Measurements from ENCODE around the gene CMIP. TPM values are rescaled to one million over a fixed set of nuclear protein-coding genes. Genes with fewer than 3 reads are reported as not detected.

The CMIP gene
- total RNA-seq, 1 experiment from 2014 or later = 68.0 TPM

DNA sequence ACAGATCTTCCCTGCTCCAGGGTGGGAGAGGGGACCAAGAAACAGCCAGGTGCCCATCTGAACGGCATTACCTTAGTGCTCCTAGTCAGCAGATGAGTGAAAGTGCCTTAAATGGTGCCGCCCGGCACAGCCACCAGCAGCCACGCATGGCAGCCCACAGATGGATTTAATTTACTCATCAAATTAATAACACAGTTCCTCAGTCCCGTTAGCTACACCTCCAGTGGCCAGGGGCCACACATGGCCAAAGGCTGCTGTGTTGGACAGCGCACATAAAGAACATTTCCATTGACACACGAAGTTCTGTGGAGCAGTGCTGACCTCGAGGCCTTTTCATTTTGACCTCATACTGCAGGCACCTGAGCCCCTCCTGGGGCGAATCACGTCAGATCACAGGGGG is 166.3 kb downstream of the CMIP start:
- H3K4me1 Mint-ChIP-seq (ENCODE audit: low read depth, unreplicated experiment) = peaks cover 6% of the 10 kb centered on the region
- POLR2A ChIA-PET = no interaction called here
- TF ChIP-seq, protein P1, sequence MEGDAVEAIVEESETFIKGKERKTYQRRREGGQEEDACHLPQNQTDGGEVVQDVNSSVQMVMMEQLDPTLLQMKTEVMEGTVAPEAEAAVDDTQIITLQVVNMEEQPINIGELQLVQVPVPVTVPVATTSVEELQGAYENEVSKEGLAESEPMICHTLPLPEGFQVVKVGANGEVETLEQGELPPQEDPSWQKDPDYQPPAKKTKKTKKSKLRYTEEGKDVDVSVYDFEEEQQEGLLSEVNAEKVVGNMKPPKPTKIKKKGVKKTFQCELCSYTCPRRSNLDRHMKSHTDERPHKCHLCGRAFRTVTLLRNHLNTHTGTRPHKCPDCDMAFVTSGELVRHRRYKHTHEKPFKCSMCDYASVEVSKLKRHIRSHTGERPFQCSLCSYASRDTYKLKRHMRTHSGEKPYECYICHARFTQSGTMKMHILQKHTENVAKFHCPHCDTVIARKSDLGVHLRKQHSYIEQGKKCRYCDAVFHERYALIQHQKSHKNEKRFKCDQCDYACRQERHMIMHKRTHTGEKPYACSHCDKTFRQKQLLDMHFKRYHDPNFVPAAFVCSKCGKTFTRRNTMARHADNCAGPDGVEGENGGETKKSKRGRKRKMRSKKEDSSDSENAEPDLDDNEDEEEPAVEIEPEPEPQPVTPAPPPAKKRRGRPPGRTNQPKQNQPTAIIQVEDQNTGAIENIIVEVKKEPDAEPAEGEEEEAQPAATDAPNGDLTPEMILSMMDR (IDR thresholded peaks at IDR 0.05; ENCODE audit: insufficient read depth in 1 of 2, low read depth in 1 of 2, low read length in 1 of 2, severe bottlenecking in 1 of 2, unreplicated experiment in 1 of 2) = no peak
- CTCF ChIA-PET = no interaction called here
- no TSS peak for BruUV-seq (replicated peaks)
- H3K9me3 Mint-ChIP-seq (ENCODE audit: unreplicated experiment) = no peaks in the 10 kb centered on the region
- Histone ChIP-seq H3K9me3 (no peaks in the 10 kb centered on the region), H3K36me3 (ENCODE audit: control insufficient read depth, insufficient read depth, low read length) (peaks cover 1% of the 10 kb centered on the region; the same call in 1 of the 2 replicates), H3K27me3 (replicated peaks; ENCODE audit: control insufficient read depth, insufficient read depth, low read length) (no peaks in the 10 kb centered on the region), H3K4me3 (ENCODE audit: low read depth, low read length) (no peak overlapping the region), H3K4me1 (no peaks in the 10 kb centered on the region)
- H3K4me3 Mint-ChIP-seq (ENCODE audit: unreplicated experiment) = no peak overlapping the region
- intact Hi-C loops (cut with micrococcal nuclease; ENCODE audit: unreplicated experiment) = no loop called here
- DNase-seq = no peak
- H3K27ac Mint-ChIP-seq (ENCODE audit: unreplicated experiment) = no peak overlapping the region
- H3K36me3 Mint-ChIP-seq (ENCODE audit: insufficient read depth, unreplicated experiment) = peaks cover 22% of the 10 kb centered on the region
- no peaks in the 10 kb centered on the region for H3K27me3 Mint-ChIP-seq (ENCODE audit: insufficient read depth, unreplicated experiment)

DNA sequence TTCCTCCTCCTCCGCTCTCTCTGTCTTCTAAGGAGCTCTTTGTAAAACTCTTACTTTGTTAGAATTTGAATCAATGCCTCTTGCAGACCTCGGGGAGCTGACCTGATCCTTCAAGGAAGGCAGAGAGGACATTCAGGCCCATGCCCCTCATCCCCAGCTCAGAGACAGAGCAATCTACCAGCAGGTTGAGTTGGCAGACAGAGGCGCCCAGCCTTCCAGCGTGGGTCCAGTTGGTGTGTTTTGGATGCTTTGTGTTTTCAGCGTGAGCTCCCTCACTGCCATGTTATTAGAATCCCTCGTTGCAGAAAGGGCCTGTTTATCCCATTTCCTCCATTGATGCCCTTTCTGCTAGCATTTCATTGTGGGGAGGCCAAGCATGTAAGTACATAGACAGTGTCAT is 167.1 kb downstream of the CMIP start:
- no peak overlapping the region for H3K4me3 Mint-ChIP-seq (ENCODE audit: unreplicated experiment)
- no TSS peak for BruUV-seq (replicated peaks)
- CTCF ChIA-PET = no interaction called here

DNA sequence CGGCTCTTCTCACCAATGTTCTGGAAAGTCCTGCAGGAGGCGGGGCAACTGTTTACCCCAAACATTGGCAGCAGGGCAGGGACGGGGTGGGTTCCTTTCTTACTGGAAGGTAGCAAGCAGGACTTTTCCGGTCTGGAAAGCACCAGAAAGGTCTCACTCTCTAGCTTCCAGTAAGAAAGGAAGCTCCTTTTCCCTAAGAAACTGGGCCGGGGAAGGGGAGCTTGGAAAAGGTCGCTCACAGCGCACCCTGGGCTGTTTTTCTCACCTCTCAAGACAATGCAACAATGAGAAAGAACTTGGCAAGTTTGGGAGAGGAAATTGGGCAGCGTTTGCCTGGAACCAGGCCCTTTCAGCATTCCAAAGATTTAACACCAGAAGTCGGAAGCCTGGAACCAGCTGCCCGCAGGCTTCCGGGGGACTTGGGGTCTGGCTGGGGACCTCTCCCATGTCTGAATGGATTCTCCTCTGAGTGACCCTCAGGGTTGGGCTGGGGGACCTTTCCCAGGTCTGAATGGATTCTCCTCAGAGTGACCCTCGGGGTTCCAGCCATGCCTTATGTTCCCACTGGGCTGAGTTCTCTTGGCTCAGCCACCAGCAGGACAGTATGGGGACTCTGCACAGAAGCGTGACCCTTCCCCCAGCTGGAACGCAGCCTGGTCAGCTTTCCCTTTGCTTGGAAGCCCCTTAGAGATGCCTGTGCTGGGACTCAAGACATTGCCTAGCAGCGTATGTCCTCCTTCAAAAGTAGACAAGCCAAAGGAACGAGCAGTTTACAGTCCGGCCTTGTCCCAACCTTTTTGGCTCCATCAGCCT is 167.9 kb downstream of the CMIP start:
- Mint-ChIP-seq H3K27me3 (ENCODE audit: insufficient read depth, unreplicated experiment) (no peaks in the 10 kb centered on the region), H3K27ac (ENCODE audit: unreplicated experiment) (no peak overlapping the region), H3K4me1 (ENCODE audit: low read depth, unreplicated experiment) (no peaks in the 10 kb centered on the region), H3K4me3 (ENCODE audit: unreplicated experiment) (no peak overlapping the region), H3K36me3 (ENCODE audit: insufficient read depth, unreplicated experiment) (peaks cover 11% of the 10 kb centered on the region), H3K9me3 (ENCODE audit: unreplicated experiment) (no peaks in the 10 kb centered on the region)
- intact Hi-C loops (cut with micrococcal nuclease; ENCODE audit: unreplicated experiment) = no loop called here
- TF ChIP-seq, protein P1 (IDR thresholded peaks at IDR 0.05; ENCODE audit: insufficient read depth in 1 of 2, low read depth in 1 of 2, low read length in 1 of 2, severe bottlenecking in 1 of 2, unreplicated experiment in 1 of 2) = no peak
- Histone ChIP-seq H3K4me3 (ENCODE audit: low read depth, low read length) (no peak overlapping the region), H3K36me3 (ENCODE audit: control insufficient read depth, insufficient read depth, low read length) (peaks cover 5% of the 10 kb centered on the region), H3K9me3 (no peaks in the 10 kb centered on the region), H3K27me3 (replicated peaks; ENCODE audit: control insufficient read depth, insufficient read depth, low read length) (no peaks in the 10 kb centered on the region), H3K4me1 (no peaks in the 10 kb centered on the region)
- DNase-seq = no peak
- ChIA-PET POLR2A (interaction anchor here (0.6 kb wide), 1 partner anchor 202 kb away, joined by 3 read pairs; no protein-coding TSS in a partner anchor), CTCF (no interaction called here)
- no TSS peak for BruUV-seq (replicated peaks)

More for the DNA sequence above, 167.1 kb downstream of the CMIP start:
- no peak for DNase-seq
- Histone ChIP-seq H3K4me3 (ENCODE audit: low read depth, low read length) (no peak overlapping the region), H3K36me3 (ENCODE audit: control insufficient read depth, insufficient read depth, low read length) (peaks cover 1% of the 10 kb centered on the region; the same call in 1 of the 2 replicates), H3K27me3 (replicated peaks; ENCODE audit: control insufficient read depth, insufficient read depth, low read length) (no peaks in the 10 kb centered on the region), H3K9me3 (no peaks in the 10 kb centered on the region), H3K4me1 (no peaks in the 10 kb centered on the region)
- Mint-ChIP-seq H3K36me3 (ENCODE audit: insufficient read depth, unreplicated experiment) (peaks cover 18% of the 10 kb centered on the region), H3K9me3 (ENCODE audit: unreplicated experiment) (no peaks in the 10 kb centered on the region), H3K27me3 (ENCODE audit: insufficient read depth, unreplicated experiment) (no peaks in the 10 kb centered on the region), H3K4me1 (ENCODE audit: low read depth, unreplicated experiment) (peaks cover 4% of the 10 kb centered on the region), H3K27ac (ENCODE audit: unreplicated experiment) (no peak overlapping the region)
- TF ChIP-seq, protein P1 (IDR thresholded peaks at IDR 0.05; ENCODE audit: insufficient read depth in 1 of 2, low read depth in 1 of 2, low read length in 1 of 2, severe bottlenecking in 1 of 2, unreplicated experiment in 1 of 2) = no peak
- POLR2A ChIA-PET = no interaction called here
- intact Hi-C loops (cut with micrococcal nuclease; ENCODE audit: unreplicated experiment) = no loop called here
